Measurements from ENCODE around the gene RASSF4. TPM values are rescaled to one million over a fixed set of nuclear protein-coding genes. Genes with fewer than 3 reads are reported as not detected.

Gene RASSF4
- total RNA-seq, 1 experiment from 2014 or later, result 2.8 TPM

GRCh38 chr10:44935966-44936295 is 23.7 kb upstream of the RASSF4 start:
- Histone ChIP-seq H3K27me3 (ENCODE audit: insufficient read depth, low read length) (no peaks in the 10 kb centered on the region), H3K9me2 (ENCODE audit: insufficient read depth) (no peaks in the 10 kb centered on the region), H3K9me3 (ENCODE audit: control insufficient read depth in 1 of 2, insufficient read depth in 1 of 2, low read depth in 1 of 2, low read length in 2 of 2) (no peaks in the 10 kb centered on the region), H3K79me2 (ENCODE audit: insufficient read depth, low read length) (no peaks in the 10 kb centered on the region), H3K4me1 (ENCODE audit: control insufficient read depth in 1 of 2, insufficient read depth in 2 of 2, low read length in 2 of 2) (no peaks in the 10 kb centered on the region), H3K4me3 (replicated peaks in 1 of 2; ENCODE audit: low read depth in 1 of 2, low read length in 2 of 2) (no peak overlapping the region), H3K4me2 (ENCODE audit: low read length) (no peak overlapping the region), H3K27ac (ENCODE audit: low read depth, low read length) (no peak overlapping the region), H4K20me1 (ENCODE audit: insufficient read depth) (no peaks in the 10 kb centered on the region), H3K36me3 (ENCODE audit: control insufficient read depth in 1 of 2, insufficient read depth in 2 of 2, low read length in 2 of 2) (no peaks in the 10 kb centered on the region), H3K9ac (ENCODE audit: low read length) (no peak overlapping the region), H2AFZ (ENCODE audit: low read depth, low read length, poor library complexity, severe bottlenecking) (no peak overlapping the region)
- RAD21 ChIA-PET (ENCODE audit: low non-redundant PET in 1 of 2, low total read pairs in 2 of 2, uncharacterized antibody in 2 of 2, unreplicated experiment in 2 of 2), result no interaction called here
- DNase-seq (ENCODE audit: low read depth, low spot score) (no peak), ATAC-seq (no peak)
- TF ChIP-seq ZFX (IDR thresholded peaks at IDR 0.05) (0 out of 2 replicates have a peak, but pooled peaks have one; percentile 5), JUND (IDR thresholded peaks at IDR 0.05) (no peak), ELF1 (IDR thresholded peaks at IDR 0.05; ENCODE audit: borderline replicate concordance, low read depth) (no peak)
- CTCF ChIA-PET, result no interaction called here
- POLR2A ChIA-PET, result no interaction called here
- BruUV-seq (replicated peaks), result no TSS peak
- intact Hi-C loops (cut with micrococcal nuclease), result loop anchor here (10.0 kb wide), 1 partner anchor 299 kb away; no protein-coding TSS in a partner anchor

GRCh38 chr10:44936314-44936975 is 23.2 kb upstream of the RASSF4 start:
- ChIA-PET CTCF (no interaction called here), RAD21 (ENCODE audit: low non-redundant PET in 1 of 2, low total read pairs in 2 of 2, uncharacterized antibody in 2 of 2, unreplicated experiment in 2 of 2) (no interaction called here), POLR2A (no interaction called here)
- Histone ChIP-seq H3K9me2 (ENCODE audit: insufficient read depth) (no peaks in the 10 kb centered on the region), H4K20me1 (ENCODE audit: insufficient read depth) (no peaks in the 10 kb centered on the region), H3K27me3 (ENCODE audit: insufficient read depth, low read length) (no peaks in the 10 kb centered on the region), H3K4me3 (replicated peaks in 1 of 2; ENCODE audit: low read depth in 1 of 2, low read length in 2 of 2) (no peak overlapping the region), H3K79me2 (ENCODE audit: insufficient read depth, low read length) (no peaks in the 10 kb centered on the region), H3K9ac (ENCODE audit: low read length) (no peak overlapping the region), H3K9me3 (ENCODE audit: control insufficient read depth in 1 of 2, insufficient read depth in 1 of 2, low read depth in 1 of 2, low read length in 2 of 2) (no peaks in the 10 kb centered on the region), H3K4me1 (ENCODE audit: control insufficient read depth in 1 of 2, insufficient read depth in 2 of 2, low read length in 2 of 2) (no peaks in the 10 kb centered on the region), H3K36me3 (ENCODE audit: control insufficient read depth in 1 of 2, insufficient read depth in 2 of 2, low read length in 2 of 2) (no peaks in the 10 kb centered on the region), H3K27ac (ENCODE audit: low read depth, low read length) (no peak overlapping the region), H2AFZ (ENCODE audit: low read depth, low read length, poor library complexity, severe bottlenecking) (no peak overlapping the region), H3K4me2 (ENCODE audit: low read length) (no peak overlapping the region)
- ATAC-seq, result no peak
- no TSS peak for BruUV-seq (replicated peaks)
- DNase-seq (ENCODE audit: low read depth, low spot score), result no peak
- intact Hi-C loops (cut with micrococcal nuclease), result loop anchor here (10.0 kb wide), 1 partner anchor 298 kb away; no protein-coding TSS in a partner anchor
- TF ChIP-seq ZNF274 (IDR thresholded peaks at IDR 0.05; ENCODE audit: low read depth, low read length) (no peak), EZH2phosphoT487 (IDR thresholded peaks at IDR 0.05; ENCODE audit: borderline replicate concordance) (no peak), MAX (IDR thresholded peaks at IDR 0.05) (no peak), CEBPB (IDR thresholded peaks at IDR 0.05; ENCODE audit: low read depth) (no peak), ZBTB33 (IDR thresholded peaks at IDR 0.05; ENCODE audit: extremely low read depth, insufficient replicate concordance, low read length) (no peak), RAD21 (IDR thresholded peaks at IDR 0.05; ENCODE audit: low read depth) (no peak), ZFX (IDR thresholded peaks at IDR 0.05) (0 out of 2 replicates have a peak, but pooled peaks have one; percentile 4)
- TF ChIP-seq, protein P1, sequence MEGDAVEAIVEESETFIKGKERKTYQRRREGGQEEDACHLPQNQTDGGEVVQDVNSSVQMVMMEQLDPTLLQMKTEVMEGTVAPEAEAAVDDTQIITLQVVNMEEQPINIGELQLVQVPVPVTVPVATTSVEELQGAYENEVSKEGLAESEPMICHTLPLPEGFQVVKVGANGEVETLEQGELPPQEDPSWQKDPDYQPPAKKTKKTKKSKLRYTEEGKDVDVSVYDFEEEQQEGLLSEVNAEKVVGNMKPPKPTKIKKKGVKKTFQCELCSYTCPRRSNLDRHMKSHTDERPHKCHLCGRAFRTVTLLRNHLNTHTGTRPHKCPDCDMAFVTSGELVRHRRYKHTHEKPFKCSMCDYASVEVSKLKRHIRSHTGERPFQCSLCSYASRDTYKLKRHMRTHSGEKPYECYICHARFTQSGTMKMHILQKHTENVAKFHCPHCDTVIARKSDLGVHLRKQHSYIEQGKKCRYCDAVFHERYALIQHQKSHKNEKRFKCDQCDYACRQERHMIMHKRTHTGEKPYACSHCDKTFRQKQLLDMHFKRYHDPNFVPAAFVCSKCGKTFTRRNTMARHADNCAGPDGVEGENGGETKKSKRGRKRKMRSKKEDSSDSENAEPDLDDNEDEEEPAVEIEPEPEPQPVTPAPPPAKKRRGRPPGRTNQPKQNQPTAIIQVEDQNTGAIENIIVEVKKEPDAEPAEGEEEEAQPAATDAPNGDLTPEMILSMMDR (IDR thresholded peaks at IDR 0.05 in 2 of 3, conservative IDR thresholded peaks at IDR 0.05 in 1 of 3; ENCODE audit: borderline replicate concordance in 1 of 3, insufficient read depth in 1 of 3, low read depth in 2 of 3, low read length in 2 of 3), result no peak
